Measurements from ENCODE around the gene PROX1. TPM values are rescaled to one million over a fixed set of nuclear protein-coding genes. Genes with fewer than 3 reads are reported as not detected.

The PROX1 gene
- total RNA-seq, 2 donors from 2014 or later, result 1.5 to 3.9 TPM

- Histone ChIP-seq H3K27me3 (ENCODE audit: control insufficient read depth, insufficient read depth, low read length, poor library complexity, severe bottlenecking) (no peaks in the 10 kb centered on the region), H3K9me3 (ENCODE audit: control insufficient read depth, low read length) (peaks cover 33% of the 10 kb centered on the region), H3K9ac (ENCODE audit: extremely low read depth, low read length, poor library complexity, severe bottlenecking) (no peak overlapping the region), H3K27ac (ENCODE audit: low read depth, low read length) (no peak overlapping the region), H3K4me1 (ENCODE audit: control insufficient read depth, insufficient read depth, low read length) (no peaks in the 10 kb centered on the region), H3K36me3 (ENCODE audit: control insufficient read depth, insufficient read depth, low read length) (no peaks in the 10 kb centered on the region), H3K4me3 (ENCODE audit: low read length) (no peak overlapping the region)
- H3K4me1 Mint-ChIP-seq, result peaks cover 7% of the 10 kb centered on the region
- H3K4me3 Mint-ChIP-seq, result no peak overlapping the region
- no peaks in the 10 kb centered on the region for H3K36me3 Mint-ChIP-seq (ENCODE audit: low read depth)
- no peak overlapping the region for H3K27ac Mint-ChIP-seq
- H3K9me3 Mint-ChIP-seq, result peaks cover 17% of the 10 kb centered on the region
- no peak for DNase-seq
- TF ChIP-seq CTCF (conservative IDR thresholded peaks at IDR 0.05), result no peak
- peaks cover 2% of the 10 kb centered on the region for H3K27me3 Mint-ChIP-seq (ENCODE audit: insufficient read depth)
Observed at GRCh38 chr1:213940947-213941346, 46.8 kb upstream of the PROX1 start.

- Mint-ChIP-seq H3K27ac (no peak overlapping the region), H3K27me3 (ENCODE audit: insufficient read depth) (no peaks in the 10 kb centered on the region), H3K4me1 (peaks cover 7% of the 10 kb centered on the region), H3K4me3 (no peak overlapping the region), H3K36me3 (ENCODE audit: low read depth) (no peaks in the 10 kb centered on the region), H3K9me3 (peaks cover 11% of the 10 kb centered on the region)
- no peak overlapping the region for H3K27ac ChIP-seq (ENCODE audit: low read depth, low read length)
- H3K9ac ChIP-seq (ENCODE audit: extremely low read depth, low read length, poor library complexity, severe bottlenecking), result no peak overlapping the region
- H3K9me3 ChIP-seq (ENCODE audit: control insufficient read depth, low read length), result peaks cover 26% of the 10 kb centered on the region
- DNase-seq, result no peak
- no peaks in the 10 kb centered on the region for H3K36me3 ChIP-seq (ENCODE audit: control insufficient read depth, insufficient read depth, low read length)
- TF ChIP-seq CTCF (conservative IDR thresholded peaks at IDR 0.05), result no peak
- H3K27me3 ChIP-seq (ENCODE audit: control insufficient read depth, insufficient read depth, low read length, poor library complexity, severe bottlenecking), result no peaks in the 10 kb centered on the region
- 86 to 100% methylated on average over 1 to 3 of the region's 3 CpGs for WGBS, 2 experiments (ENCODE audit: insufficient coverage in 1 of 2, insufficient read length in 1 of 2)
- H3K4me1 ChIP-seq (ENCODE audit: control insufficient read depth, insufficient read depth, low read length), result no peaks in the 10 kb centered on the region
- H3K4me3 ChIP-seq (ENCODE audit: low read length), result no peak overlapping the region
Observed at GRCh38 chr1:213942061-213942460, 45.7 kb upstream of the PROX1 start.

- no peak overlapping the region for H3K27ac Mint-ChIP-seq
Observed at GRCh38 chr1:213947200-213947801, 40.5 kb upstream of the PROX1 start.

More at GRCh38 chr1:213947200-213947801, 40.5 kb upstream of the PROX1 start:
- Mint-ChIP-seq H3K27me3 (ENCODE audit: insufficient read depth) (no peaks in the 10 kb centered on the region), H3K4me1 (peaks cover 5% of the 10 kb centered on the region), H3K4me3 (no peak overlapping the region), H3K9me3 (no peaks in the 10 kb centered on the region), H3K36me3 (ENCODE audit: low read depth) (no peaks in the 10 kb centered on the region)
- TF ChIP-seq CTCF (conservative IDR thresholded peaks at IDR 0.05), result no peak
- H3K4me3 ChIP-seq (ENCODE audit: low read length), result no peak overlapping the region
- H3K4me1 ChIP-seq (ENCODE audit: control insufficient read depth, insufficient read depth, low read length), result no peaks in the 10 kb centered on the region
- H3K9me3 ChIP-seq (ENCODE audit: control insufficient read depth, low read length), result no peaks in the 10 kb centered on the region
- WGBS, 2 experiments (ENCODE audit: insufficient coverage in 1 of 2, insufficient read length in 1 of 2), result 64 to 70% methylated on average over 5 to 6 of the region's 6 CpGs
- H3K27ac ChIP-seq (ENCODE audit: low read depth, low read length), result no peak overlapping the region
- no peak overlapping the region for H3K9ac ChIP-seq (ENCODE audit: extremely low read depth, low read length, poor library complexity, severe bottlenecking)
- H3K27me3 ChIP-seq (ENCODE audit: control insufficient read depth, insufficient read depth, low read length, poor library complexity, severe bottlenecking), result no peaks in the 10 kb centered on the region
- no peaks in the 10 kb centered on the region for H3K36me3 ChIP-seq (ENCODE audit: control insufficient read depth, insufficient read depth, low read length)
- DNase-seq, result no peak

All from endodermal cell (in vitro differentiated cells).